HG03354 (cell line): ENCODE results near the gene ETV6.

Source experiments
- ATAC-seq: cut with Tn5 transposase; IDR thresholded peaks from one replicate; pipeline ENCODE4 v1.9.1; 2021; ENCODE audit warnings: mild to moderate bottlenecking; ENCODE audit not compliant: unreplicated experiment, poor library complexity, severe bottlenecking

ETV6 gene

DNA sequence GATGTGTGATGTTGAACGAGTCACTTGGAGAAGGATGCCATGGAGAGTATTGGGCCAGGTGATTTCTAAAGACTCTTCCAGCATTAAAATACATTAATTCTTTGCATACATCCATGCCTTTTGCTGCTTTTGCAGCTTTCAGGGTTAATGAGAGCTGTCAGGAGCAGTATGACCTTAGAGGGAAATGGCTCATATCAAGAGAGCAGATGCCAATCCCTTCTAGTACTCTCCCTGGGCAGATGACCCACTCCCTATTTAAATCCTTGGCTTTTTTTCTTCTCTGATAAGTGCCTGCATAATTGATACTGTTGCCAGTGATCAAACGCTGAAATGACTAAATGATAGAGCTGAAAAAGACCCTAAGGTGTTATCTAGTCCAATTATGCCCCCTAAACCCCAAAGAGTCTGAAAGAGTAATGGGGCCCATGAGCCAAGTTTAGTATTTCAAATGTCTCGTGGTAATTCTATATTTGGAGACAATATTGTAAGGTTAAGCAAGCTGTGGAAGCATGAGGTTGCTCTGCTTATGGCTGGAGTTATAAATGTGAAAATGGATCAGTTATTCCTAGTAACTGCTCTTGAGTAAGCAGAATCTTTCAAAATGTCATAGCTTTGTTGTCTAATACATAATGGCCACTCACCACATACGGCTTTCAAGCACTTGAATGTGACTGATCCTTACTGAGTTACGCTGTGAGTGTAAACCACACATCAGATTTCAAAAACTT lies 137.3 kb downstream of the ETV6 start:
- no peak for ATAC-seq

GRCh38 chr12:11787437-11787836 lies 138.0 kb downstream of the ETV6 start:
- no peak for ATAC-seq

DNA sequence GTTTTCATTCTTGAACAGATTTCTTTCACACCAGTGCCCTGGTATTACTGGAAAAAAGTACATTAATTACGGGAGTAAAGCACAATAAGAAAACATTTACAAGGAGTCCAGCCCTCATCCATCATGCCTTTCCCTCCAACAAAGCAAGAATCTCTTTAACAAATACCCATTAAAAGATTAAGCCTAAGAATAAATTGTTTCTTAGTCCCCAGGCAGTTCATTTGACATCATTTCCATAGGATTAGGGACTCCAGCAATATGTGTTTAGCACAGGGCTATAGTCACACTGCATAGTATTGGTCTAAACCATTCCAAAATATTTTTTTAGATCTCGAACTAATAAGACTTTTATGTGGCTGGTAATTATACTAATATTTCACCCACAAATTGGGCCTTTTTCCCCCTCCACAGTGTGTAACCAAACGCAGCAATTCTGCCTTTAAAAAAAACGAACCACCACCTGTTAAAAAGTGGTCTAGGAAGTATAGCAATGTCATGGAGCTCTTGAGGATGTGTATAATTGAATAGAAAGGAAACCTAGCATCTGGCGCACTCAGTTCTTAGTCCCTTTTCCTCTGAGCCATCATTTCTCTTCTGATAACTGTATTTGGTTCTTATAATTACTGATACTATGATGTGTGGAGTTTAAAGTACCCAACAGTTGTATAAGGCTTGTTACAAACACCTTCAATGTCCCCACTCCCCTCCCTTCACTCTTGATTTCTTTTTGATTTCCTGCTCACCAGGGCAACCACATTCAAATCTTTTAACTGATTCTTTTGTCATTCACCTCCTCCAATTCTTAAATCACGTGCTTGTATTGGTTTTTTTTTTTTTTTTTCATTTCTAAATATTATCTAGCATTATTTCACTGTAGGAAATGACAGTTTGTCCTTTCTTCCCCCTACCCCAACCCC lies 138.7 kb downstream of the ETV6 start:
- ATAC-seq = no peak

DNA sequence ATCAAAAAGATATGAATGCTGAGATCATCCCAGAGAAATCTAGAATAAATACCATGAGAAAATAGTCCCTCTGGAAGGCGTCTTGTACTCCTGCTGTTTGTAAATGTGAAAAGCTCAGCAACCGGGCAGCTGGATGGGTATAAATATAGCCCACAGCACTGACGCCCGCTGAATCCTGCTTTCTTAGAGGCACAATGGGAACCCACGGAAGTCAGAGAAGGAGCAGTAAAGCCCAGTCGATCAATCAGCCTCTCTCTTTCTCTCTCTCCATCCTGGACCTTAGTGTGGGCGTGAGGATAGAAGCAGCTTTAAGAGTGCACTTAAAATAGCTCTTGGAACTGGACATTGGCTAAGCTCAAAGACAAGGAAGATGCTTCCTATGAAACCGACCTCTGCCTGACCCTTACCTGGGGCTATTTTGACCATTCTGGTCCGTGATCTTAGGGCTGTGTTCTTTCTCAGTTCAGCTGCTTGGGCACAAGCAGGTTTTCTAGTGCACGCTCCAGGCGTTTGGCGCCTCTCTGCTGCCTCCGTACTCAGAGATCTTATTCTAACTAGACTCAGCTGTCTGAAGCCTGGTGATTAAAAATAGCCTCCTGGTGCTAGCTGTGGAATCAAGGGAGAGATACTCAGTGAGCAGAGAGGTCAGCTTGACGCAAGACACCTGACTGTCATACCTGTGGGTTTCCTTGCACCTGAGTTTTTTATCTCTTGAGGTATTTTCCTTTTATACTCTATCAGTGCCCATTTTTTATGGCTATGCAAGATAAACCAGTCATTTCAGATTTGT lies 144.6 kb downstream of the ETV6 start:
- no peak for ATAC-seq

DNA sequence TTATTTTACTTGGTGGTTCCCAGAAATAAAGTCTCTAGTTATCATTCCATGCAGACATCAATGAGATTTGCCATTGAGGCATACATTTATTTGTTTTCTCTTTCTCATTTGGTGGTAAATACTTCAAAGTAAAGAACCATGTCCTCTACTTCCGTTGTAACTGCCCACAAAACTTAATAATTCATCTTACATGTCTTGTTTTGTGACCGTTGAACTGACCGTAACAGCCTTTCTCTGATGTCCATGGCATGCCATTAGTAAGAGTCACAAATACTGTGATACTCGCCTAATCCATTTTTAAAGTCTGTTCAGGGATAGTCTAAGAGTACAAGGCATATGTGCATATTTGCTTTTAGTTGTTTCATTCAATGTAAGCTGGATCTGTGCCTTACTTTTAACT lies 145.3 kb downstream of the ETV6 start:
- no peak for ATAC-seq

DNA sequence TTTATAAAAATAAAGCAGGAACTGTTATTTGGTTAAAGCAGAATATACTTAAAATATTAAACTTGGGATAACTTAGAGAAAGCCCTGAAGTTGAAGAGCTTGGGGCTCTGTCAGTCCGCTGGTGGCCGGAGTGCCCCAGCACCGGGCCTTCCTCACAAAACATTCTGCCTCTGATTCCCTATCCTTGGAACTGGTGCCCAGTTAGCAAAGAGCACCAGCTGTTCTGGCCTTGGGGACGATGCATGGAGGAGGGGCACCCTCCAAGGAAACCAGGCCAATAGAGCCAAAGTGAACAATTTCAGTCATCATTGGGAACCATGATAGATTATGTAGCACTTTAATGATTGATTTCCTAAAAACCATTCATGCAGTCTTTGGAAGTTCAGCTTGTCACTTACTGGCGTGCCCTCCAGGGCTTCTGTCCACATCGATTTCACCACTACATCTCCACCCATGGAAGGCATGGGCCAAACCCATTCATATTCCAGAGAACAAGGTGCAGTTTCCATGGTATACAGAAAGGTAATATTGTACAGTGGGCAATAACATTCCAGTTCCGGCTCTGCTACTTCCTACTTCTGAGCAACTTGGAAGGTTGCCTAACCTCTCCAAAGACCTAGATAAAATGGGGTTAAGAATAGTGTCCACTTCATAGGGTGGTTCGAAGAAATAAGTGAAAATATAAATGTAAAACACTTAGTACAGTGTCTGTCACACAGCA lies 145.9 kb downstream of the ETV6 start:
- no peak for ATAC-seq

DNA sequence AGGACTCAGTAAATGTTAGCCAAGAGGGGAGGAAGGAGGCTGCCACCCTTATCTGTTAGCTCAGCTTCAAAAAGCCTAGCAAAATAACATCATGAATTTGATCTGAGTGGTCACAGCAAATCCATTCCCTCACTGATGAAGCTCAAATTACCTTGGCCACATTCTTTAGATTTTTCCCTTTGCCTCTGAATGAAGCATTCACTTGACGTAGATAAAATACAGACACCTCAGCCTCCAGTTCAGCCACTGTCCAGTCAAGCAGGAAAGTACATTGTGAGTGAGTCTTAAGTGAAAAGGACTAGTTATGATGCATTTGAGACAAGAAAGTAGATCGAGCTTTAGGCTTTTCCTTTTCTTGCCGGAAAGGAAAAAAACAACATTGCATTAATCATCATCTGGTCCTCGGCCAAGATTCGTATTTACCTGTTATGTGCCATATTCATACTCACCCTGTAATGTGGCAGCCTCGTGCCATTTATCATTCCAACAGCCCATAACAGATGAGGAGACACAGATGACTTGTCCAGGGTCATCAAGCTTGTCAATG lies 146.5 kb downstream of the ETV6 start:
- ATAC-seq = no peak

GRCh38 chr12:11797317-11797913 lies 147.9 kb downstream of the ETV6 start:
- no peak for ATAC-seq

- no peak for ATAC-seq
Observed at GRCh38 chr12:11798006-11798708, 148.7 kb downstream of the ETV6 start.

DNA sequence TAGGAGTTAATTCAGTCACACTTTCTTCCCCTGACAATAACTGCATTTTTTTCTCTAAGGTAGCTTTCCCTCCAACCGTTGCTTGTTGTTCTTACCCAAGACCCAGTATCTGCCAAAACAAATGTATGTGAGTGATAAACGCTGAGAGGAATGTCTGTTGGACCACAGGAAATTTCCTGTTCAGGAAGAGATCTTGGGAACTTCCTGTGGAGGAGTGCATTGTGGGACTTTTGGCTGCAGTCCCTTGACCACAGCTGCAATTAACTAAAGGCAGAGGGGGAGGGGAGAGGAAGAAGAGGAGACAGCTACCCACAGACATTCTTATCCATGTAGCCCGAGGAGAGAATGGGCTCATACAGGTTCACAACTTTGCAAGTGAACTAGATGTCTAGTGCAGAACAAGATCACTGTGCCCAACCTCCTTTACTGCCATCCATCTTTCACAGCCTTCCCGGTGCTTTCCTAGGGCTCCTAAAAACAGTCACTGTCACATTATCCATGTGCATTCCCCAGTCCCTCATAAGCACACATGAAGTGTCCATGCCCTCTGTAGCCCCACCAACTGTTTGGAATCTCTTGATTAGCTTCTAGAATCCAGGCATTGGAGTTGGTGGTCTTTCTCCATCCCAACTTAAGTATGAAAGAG lies 149.5 kb downstream of the ETV6 start:
- ATAC-seq = no peak

DNA sequence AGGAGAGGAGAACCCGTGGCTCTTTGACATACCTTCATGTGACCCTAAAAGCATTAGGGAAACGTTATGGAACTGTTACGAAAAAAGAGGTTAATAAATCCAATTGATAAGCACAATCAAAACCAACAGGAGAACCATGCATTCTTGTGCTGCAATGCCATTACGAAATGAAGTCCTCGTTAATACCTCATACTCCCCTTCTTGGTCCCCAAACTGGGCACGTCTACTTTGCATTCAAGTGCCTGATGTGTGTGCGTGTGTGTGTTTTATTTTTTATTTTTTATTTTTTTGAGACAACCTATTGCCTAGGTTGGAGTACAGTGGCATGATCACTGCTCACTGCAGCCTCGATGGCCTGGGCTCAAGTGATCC lies 150.0 kb downstream of the ETV6 start:
- ATAC-seq = no peak

- ATAC-seq = no peak
Observed at GRCh38 chr12:11801643-11802042, 152.2 kb downstream of the ETV6 start.

DNA sequence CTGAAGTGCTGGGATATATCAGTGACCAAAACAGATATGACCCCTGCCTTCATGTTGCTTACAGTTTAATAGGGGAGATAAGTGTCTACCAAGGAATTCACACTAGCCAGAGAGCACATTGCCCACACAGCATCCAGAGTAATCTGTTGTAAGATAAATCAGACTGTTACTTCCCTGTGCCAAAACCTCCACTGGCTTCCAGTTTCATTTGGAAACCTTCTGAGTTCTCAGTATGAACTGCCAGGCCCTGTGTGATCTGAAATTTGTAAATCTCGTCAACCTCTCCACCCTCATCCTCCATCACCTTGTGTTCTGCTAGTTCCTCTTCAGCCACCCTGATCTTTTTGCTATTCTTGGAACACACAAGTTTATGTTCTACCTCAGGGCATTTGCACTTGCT lies 154.7 kb downstream of the ETV6 start:
- no peak for ATAC-seq

DNA sequence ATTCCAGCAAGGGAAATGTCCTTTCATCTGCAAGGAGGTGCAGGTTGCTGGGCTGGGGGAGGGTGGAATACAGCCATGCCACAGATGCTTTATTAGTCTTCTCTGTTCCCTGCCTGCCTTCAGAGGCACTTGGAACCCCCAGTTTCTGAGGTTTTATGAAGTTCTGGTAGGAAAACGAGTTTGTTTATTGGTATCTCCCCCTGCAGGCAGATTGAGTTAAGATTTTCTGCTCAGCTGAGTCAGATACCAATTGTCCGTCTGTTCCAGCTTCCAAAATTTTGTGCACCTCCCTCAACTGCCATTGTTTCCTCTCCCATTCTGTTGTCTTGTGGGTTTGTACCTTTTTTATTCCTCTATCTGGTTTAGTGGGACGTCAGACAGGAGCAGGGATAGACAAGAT lies 155.6 kb downstream of the ETV6 start:
- no peak for ATAC-seq

- no peak for ATAC-seq
Observed at GRCh38 chr12:11805680-11806079, 156.2 kb downstream of the ETV6 start.

DNA sequence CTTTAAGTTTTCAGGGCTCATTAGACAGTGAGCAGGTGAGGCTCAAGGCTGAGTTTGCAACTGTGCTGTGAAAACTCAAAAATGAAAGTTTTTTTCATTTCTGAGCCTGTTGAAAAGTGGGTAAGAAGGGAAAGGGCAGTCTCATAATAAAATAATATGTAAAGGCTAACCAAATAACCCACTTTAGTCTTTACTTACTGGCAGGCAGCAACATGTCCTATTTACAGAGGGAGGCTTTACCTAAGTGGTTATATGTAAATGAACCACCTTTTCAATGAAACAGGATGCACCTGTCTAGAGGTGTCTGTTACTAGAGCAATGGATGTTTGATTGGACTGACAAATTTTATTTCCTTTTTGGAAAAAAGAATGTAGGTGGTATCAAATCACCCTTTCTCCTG lies 158.0 kb downstream of the ETV6 start:
- ATAC-seq = peak; percentile 54

DNA sequence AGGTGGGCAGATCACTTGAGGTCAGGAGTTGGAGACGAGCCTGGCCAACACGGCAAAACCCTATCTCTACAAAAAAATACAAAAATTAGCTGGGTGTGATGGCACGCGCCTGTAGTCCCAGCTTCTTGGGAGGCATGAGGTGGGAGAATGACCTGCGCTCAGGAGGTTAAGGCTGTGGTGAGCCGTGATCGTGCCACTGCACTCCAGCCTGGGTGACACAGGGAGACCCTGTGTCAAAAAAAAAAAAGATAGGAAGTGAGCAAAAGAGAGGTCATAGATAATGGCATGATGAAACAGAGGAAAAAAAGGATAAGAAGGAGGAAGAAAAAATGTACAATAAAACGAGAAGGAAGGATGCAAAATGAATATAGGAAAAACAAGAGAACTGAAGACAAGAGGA lies 159.5 kb downstream of the ETV6 start:
- ATAC-seq = no peak

GRCh38 chr12:11810206-11810545 lies 160.7 kb downstream of the ETV6 start:
- ATAC-seq = no peak
